HepG2 (cell line): Measurements from ENCODE around the gene ATL2. TPM values are rescaled to one million over a fixed set of nuclear protein-coding genes. Genes with fewer than 3 reads are reported as not detected.

Experiments
- ATAC-seq: fragments of 200-7000 bp; cut with Tn5 transposase; 3 replicates; pipeline ENCODE4 v1.9.1; 2020; ENCODE audit warnings: mild to moderate bottlenecking, moderate library complexity
- BruUV-seq: library from RNA; stranded (reverse); fragments of 400-500 nt; replicated peaks from 2 replicates; lab custom pipeline; 2021; lab: Mats Ljungman, UMichigan
- CTCF ChIA-PET: fragments of 300-600 bp; formaldehyde crosslinking; extraction: SDS; loops from one replicate; lab custom pipeline; 2021; ENCODE audit warnings: low total read pairs, inconsistent platforms, low intra/inter-chr PET ratio; lab: Yijun Ruan, JAX
- POLR2A ChIA-PET: fragments of 350-600 bp; sonication (Branson Sonifier 250); formaldehyde crosslinking; loops from one replicate; lab custom pipeline; 2020; ENCODE audit warnings: antibody characterized with exemption, inconsistent platforms; lab: Yijun Ruan, JAX
- DNase-seq: peaks from one replicate; pipeline ENCODE4 v3.0.0-alpha.2; 2015; ENCODE audit warnings: low spot score
- FAIRE-seq: peaks from 3 replicates; lab custom pipeline; 2011; peaks lifted over from hg19 to GRCh38; lab: Jason Lieb, UNC
- H2AFZ ChIP-seq: one replicate; pipeline ENCODE4 v1.6.1; 2011; ENCODE audit warnings: low read length, inconsistent platforms
- H3K27ac ChIP-seq: fragments of 300-600 bp; 3 replicates; pipeline ENCODE4 v1.8.0; 2011; ENCODE audit warnings: mixed run types, mild to moderate bottlenecking, mixed read lengths, low read length, inconsistent platforms; ENCODE audit not compliant: insufficient read depth; ENCODE audit errors: extremely low read length
- H3K27me3 ChIP-seq, 2 experiments: fragments of 200-600 bp in 1 of 2; 2 replicates in 1 of 2; 3 replicates in 1 of 2; pipeline versions ENCODE4 v1.6.0 to v1.8.0; 2011; ENCODE audit warnings: low read length in 2 of 2, mild to moderate bottlenecking in 2 of 2, moderate library complexity in 2 of 2, inconsistent platforms in 1 of 2; ENCODE audit not compliant: insufficient read depth in 2 of 2, control insufficient read depth in 1 of 2
- H3K36me3 ChIP-seq, 2 experiments: fragments of 200-600 bp in 1 of 2; replicated peaks in 1 of 2; 2 replicates in 1 of 2; 3 replicates in 1 of 2; pipeline versions ENCODE4 v1.5.1 to v1.8.0; 2011; ENCODE audit warnings: low read length in 2 of 2, inconsistent platforms in 1 of 2; ENCODE audit not compliant: insufficient read depth in 2 of 2, control insufficient read depth in 1 of 2
- H3K4me1 ChIP-seq: 2 replicates; pipeline ENCODE4 v1.5.1; 2012; ENCODE audit warnings: low read length, inconsistent platforms; ENCODE audit not compliant: insufficient read depth
- H3K4me2 ChIP-seq: 2 replicates; pipeline ENCODE4 v1.6.0; 2011; ENCODE audit warnings: low read depth, low read length, inconsistent platforms
- H3K4me3 ChIP-seq, 3 experiments: fragments of 200-600 bp in 1 of 3; sonication (generic), shearing (Covaris generic) in 1 of 3; replicated peaks in 1 of 3; 2 replicates each; pipeline ENCODE4 v1.5.1; 2011 to 2016; ENCODE audit warnings: low read length in 3 of 3, inconsistent platforms in 2 of 3, low read depth in 2 of 3, mild to moderate bottlenecking in 2 of 3, control low read depth in 1 of 3, mixed read lengths in 1 of 3; ENCODE audit not compliant: insufficient read depth in 1 of 3
- H3K79me2 ChIP-seq: one replicate; pipeline ENCODE4 v1.6.1; 2011; ENCODE audit warnings: low read length, inconsistent platforms; ENCODE audit not compliant: insufficient read depth
- H3K9ac ChIP-seq: 2 replicates; pipeline ENCODE4 v1.6.0; 2011; ENCODE audit warnings: mild to moderate bottlenecking, low read depth, low read length, inconsistent platforms; ENCODE audit not compliant: insufficient read depth
- H3K9me3 ChIP-seq: 2 replicates; pipeline ENCODE4 v1.5.1; 2012; ENCODE audit warnings: mild to moderate bottlenecking, low read length
- H4K20me1 ChIP-seq: 2 replicates; pipeline ENCODE4 v1.6.0; 2011; ENCODE audit warnings: inconsistent platforms, mild to moderate bottlenecking, low read length, moderate library complexity; ENCODE audit not compliant: insufficient read depth
- HIVEP1 ChIP-seq: sonication (generic); formaldehyde crosslinking; IDR thresholded peaks from 2 replicates; pipeline ENCODE4 v1.4.0; 2020; ENCODE audit warnings: mild to moderate bottlenecking, missing genetic modification reagents
- LCORL ChIP-seq, 2 experiments: fragments of 450-650 bp in 1 of 2; sonication (generic) in 1 of 2; formaldehyde crosslinking in 1 of 2; IDR thresholded peaks; 2 replicates each; pipeline versions ENCODE4 v1.5.0 to v1.6.1; 2017 to 2020; ENCODE audit warnings: antibody characterized with exemption in 1 of 2, missing genetic modification reagents in 1 of 2
- MAFF ChIP-seq: IDR thresholded peaks from 2 replicates; pipeline ENCODE4 v1.6.1; 2011; ENCODE audit warnings: low read depth, low read length, improper control_type of control experiment
- PHF8 ChIP-seq: sonication (generic); formaldehyde crosslinking; IDR thresholded peaks from 2 replicates; pipeline ENCODE4 v1.5.0; 2020; ENCODE audit warnings: missing genetic modification reagents
- PPARG ChIP-seq: conservative IDR thresholded peaks from 2 replicates; pipeline ENCODE4 v1.6.1; 2016; ENCODE audit warnings: missing biosample characterization, missing genetic modification reagents
- RARA ChIP-seq: IDR thresholded peaks from 2 replicates; pipeline ENCODE4 v1.6.1; 2016; ENCODE audit warnings: missing genetic modification reagents, missing compliant biosample characterization
- SPEN ChIP-seq: sonication (generic); formaldehyde crosslinking; IDR thresholded peaks from 2 replicates; pipeline ENCODE4 v1.5.1; 2020; ENCODE audit warnings: low read depth, mild to moderate bottlenecking, missing genetic modification reagents
- ZFP62 ChIP-seq: sonication (generic); formaldehyde crosslinking; IDR thresholded peaks from 2 replicates; pipeline ENCODE4 v1.4.0; 2020; ENCODE audit warnings: missing genetic modification reagents
- ZNF30 ChIP-seq: sonication (generic); formaldehyde crosslinking; IDR thresholded peaks from 2 replicates; pipeline ENCODE4 v1.5.0; 2020; ENCODE audit warnings: mild to moderate bottlenecking, missing genetic modification reagents
- ZNF468 ChIP-seq: sonication (generic); formaldehyde crosslinking; IDR thresholded peaks from 2 replicates; pipeline ENCODE4 v1.8.0; 2022; ENCODE audit warnings: mild to moderate bottlenecking, moderate library complexity, missing genetic modification reagents
- ZNF530 ChIP-seq: sonication (generic); formaldehyde crosslinking; IDR thresholded peaks from 2 replicates; pipeline ENCODE4 v1.5.0; 2020; ENCODE audit warnings: low read depth, mild to moderate bottlenecking, missing genetic modification reagents
- ZNF546 ChIP-seq: sonication (generic); formaldehyde crosslinking; conservative IDR thresholded peaks from 2 replicates; pipeline ENCODE4 v1.8.1; 2023; ENCODE audit warnings: mild to moderate bottlenecking, missing genetic modification reagents
- ZNF557 ChIP-seq: sonication (generic); formaldehyde crosslinking; IDR thresholded peaks from 2 replicates; pipeline ENCODE4 v1.4.0; 2020; ENCODE audit warnings: missing genetic modification reagents
- ZNF766 ChIP-seq: sonication (generic); formaldehyde crosslinking; IDR thresholded peaks from 2 replicates; pipeline ENCODE4 v1.5.0; 2020; ENCODE audit warnings: missing genetic modification reagents, borderline replicate concordance
- WGBS: methylation state at CpG from one replicate; pipeline ENCODE4 v1.1.6; 2017; ENCODE audit warnings: low lambda C conversion rate; 5-methylcytosine and 5-hydroxymethylcytosine counted together
- in situ Hi-C: cut with HindIII; loops from 2 replicates; pipeline ENCODE4 v1.10.0; 2017; ENCODE audit warnings: low pct_unique_long_range_greater_than_20kb; ENCODE audit not compliant: extremely low pct_ligation_motif_present
- intact Hi-C: fragments of 100-400 bp; cut with micrococcal nuclease; formaldehyde crosslinking; loops from one replicate; pipeline ENCODE4 v1.10.0; 2022; ENCODE audit not compliant: unreplicated experiment
- polyA plus RNA-seq, 8 experiments: library from polyadenylated mRNA; depleted of rRNA in 3 of 8; stranded (reverse) in 7 of 8; unstranded in 1 of 8; fragments of >200 nt; fragmentation: Illumina TruSeq in 4 of 8; extraction: Trizol in 4 of 8; gene quantifications; 2 replicates each; pipeline versions ENCODE4 v1.2.1 to v1.2.3, GENCODE V29; 2011 to 2016; ENCODE audit warnings: low read depth in 4 of 8, missing spikeins in 1 of 8, mixed read lengths in 1 of 8; ENCODE audit not compliant: insufficient read depth in 1 of 8
- total RNA-seq, 5 experiments: library from RNA; depleted of rRNA; stranded (reverse); fragments of >200 nt; fragmentation: Illumina TruSeq; extraction: Trizol; gene quantifications; 2 replicates each; pipeline ENCODE4 v1.2.3, GENCODE V29; 2016; ENCODE audit warnings: low read depth in 1 of 5
- TF ChIP-seq, protein P1 (sequence below): sonication (generic); formaldehyde crosslinking; IDR thresholded peaks from 2 replicates; pipeline ENCODE4 v1.4.0; 2020; ENCODE audit warnings: missing genetic modification reagents
- TF ChIP-seq, protein P2 (sequence below): sonication (generic); formaldehyde crosslinking; IDR thresholded peaks from 2 replicates; pipeline ENCODE4 v1.4.0; 2020; ENCODE audit warnings: low read depth, missing genetic modification reagents
- TF ChIP-seq, protein P3 (sequence below): sonication (generic); formaldehyde crosslinking; IDR thresholded peaks from 2 replicates; pipeline ENCODE4 v1.5.1; 2020; ENCODE audit warnings: mild to moderate bottlenecking, moderate library complexity, missing genetic modification reagents
- TF ChIP-seq, protein P4 (sequence below): IDR thresholded peaks from 2 replicates; pipeline ENCODE4 v1.6.1; 2016; ENCODE audit warnings: low read depth, borderline replicate concordance

The ATL2 gene
- total and polyA plus RNA-seq, 2 of the 13 experiments (the other 11 are each of a cell fraction or from before 2014, with no cell fraction given): 56.5 to 119 TPM

DNA sequence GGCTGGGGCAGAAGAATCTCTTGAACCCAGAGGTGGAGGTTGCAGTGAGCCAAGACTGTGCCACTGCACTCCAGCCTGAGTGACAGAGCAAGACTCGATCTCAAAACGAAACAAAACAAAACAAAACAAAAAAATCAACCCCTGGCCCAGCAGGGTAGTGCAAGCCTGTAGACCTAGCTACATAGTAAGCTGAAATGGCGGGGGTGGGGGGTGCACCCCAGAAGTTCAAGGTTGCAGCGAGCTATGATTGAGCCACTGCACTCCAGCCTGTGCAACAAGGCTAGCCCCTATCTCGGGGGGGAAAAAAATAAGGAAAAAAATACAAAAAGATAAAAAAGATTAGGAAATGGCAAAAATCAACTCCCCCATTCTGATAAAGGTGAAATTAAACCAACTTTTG lies 6.4 kb downstream of the ATL2 start (continued):
- TF ChIP-seq, protein P1, sequence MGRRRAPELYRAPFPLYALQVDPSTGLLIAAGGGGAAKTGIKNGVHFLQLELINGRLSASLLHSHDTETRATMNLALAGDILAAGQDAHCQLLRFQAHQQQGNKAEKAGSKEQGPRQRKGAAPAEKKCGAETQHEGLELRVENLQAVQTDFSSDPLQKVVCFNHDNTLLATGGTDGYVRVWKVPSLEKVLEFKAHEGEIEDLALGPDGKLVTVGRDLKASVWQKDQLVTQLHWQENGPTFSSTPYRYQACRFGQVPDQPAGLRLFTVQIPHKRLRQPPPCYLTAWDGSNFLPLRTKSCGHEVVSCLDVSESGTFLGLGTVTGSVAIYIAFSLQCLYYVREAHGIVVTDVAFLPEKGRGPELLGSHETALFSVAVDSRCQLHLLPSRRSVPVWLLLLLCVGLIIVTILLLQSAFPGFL (CRISPR knock-in tag): no peak
- TF ChIP-seq LCORL (IDR thresholded peaks at IDR 0.05) (no peak), LCORL (CRISPR knock-in tag; IDR thresholded peaks at IDR 0.05) (no peak), ZNF557 (CRISPR knock-in tag) (no peak), HIVEP1 (CRISPR knock-in tag) (no peak), ZNF530 (CRISPR knock-in tag) (no peak), PHF8 (CRISPR knock-in tag) (no peak)

DNA sequence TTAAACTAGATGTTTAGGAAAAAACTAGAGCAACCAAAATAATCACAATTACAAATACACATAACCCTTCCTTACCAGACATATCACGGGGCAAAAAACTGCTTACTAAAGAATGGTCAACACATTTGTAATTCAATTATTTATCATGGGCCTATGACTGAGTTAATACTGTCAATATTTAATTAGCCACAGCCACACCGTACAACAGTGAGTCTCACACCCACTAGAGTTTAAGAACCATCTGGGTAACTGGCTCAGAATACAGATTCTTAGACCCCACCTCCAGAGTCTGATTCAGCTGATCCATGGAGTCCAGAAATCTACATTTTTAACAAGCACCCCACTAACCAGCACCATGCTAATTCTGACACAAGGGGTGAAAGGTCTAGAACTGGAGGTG lies 14.8 kb downstream of the ATL2 start:
- no peak overlapping the region for H2AFZ ChIP-seq
- no TSS peak for BruUV-seq
- no peaks in the 10 kb centered on the region for H3K9me3 ChIP-seq
- no peak overlapping the region for H3K27ac ChIP-seq
- no peak overlapping the region for H3K4me2 ChIP-seq
- H3K4me1 ChIP-seq: peaks cover 26% of the 10 kb centered on the region
- H3K79me2 ChIP-seq: peaks cover 96% of the 10 kb centered on the region
- intact Hi-C loops: no loop called here
- peaks cover 79% of the 10 kb centered on the region for H4K20me1 ChIP-seq
- no peak overlapping the region for H3K4me3 ChIP-seq
- 56% methylated on average over 2 of the region's 2 CpGs for WGBS
- DNase-seq (no peak), FAIRE-seq (no peak), ATAC-seq (no peak)
- POLR2A ChIA-PET: no interaction called here
- CTCF ChIA-PET: no interaction called here
- no peaks in the 10 kb centered on the region; a peak in 1 of 5 replicates for H3K27me3 ChIP-seq
- peaks cover 1 to 12% of the 10 kb centered on the region in 2 experiments; a peak in 3 of 5 replicates for H3K36me3 ChIP-seq
- in situ Hi-C loops: no loop called here
- no peak overlapping the region for H3K9ac ChIP-seq
- TF ChIP-seq PPARG (no peak), ZFP62 (no peak), MAFF (no peak), SPEN (CRISPR knock-in tag) (no peak), ZNF546 (CRISPR knock-in tag) (no peak), ZNF468 (CRISPR knock-in tag) (no peak), ZNF30 (no peak), RARA (no peak), ZNF766 (CRISPR knock-in tag) (no peak)
- TF ChIP-seq, protein P2, sequence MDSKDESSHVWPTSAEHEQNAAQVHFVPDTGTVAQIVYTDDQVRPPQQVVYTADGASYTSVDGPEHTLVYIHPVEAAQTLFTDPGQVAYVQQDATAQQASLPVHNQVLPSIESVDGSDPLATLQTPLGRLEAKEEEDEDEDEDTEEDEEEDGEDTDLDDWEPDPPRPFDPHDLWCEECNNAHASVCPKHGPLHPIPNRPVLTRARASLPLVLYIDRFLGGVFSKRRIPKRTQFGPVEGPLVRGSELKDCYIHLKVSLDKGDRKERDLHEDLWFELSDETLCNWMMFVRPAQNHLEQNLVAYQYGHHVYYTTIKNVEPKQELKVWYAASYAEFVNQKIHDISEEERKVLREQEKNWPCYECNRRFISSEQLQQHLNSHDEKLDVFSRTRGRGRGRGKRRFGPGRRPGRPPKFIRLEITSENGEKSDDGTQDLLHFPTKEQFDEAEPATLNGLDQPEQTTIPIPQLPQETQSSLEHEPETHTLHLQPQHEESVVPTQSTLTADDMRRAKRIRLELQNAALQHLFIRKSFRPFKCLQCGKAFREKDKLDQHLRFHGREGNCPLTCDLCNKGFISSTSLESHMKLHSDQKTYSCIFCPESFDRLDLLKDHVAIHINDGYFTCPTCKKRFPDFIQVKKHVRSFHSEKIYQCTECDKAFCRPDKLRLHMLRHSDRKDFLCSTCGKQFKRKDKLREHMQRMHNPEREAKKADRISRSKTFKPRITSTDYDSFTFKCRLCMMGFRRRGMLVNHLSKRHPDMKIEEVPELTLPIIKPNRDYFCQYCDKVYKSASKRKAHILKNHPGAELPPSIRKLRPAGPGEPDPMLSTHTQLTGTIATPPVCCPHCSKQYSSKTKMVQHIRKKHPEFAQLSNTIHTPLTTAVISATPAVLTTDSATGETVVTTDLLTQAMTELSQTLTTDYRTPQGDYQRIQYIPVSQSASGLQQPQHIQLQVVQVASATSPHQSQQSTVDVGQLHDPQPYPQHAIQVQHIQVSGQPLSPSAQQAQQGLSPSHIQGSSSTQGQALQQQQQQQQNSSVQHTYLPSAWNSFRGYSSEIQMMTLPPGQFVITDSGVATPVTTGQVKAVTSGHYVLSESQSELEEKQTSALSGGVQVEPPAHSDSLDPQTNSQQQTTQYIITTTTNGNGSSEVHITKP (CRISPR knock-in tag): no peak
- TF ChIP-seq, protein P3, sequence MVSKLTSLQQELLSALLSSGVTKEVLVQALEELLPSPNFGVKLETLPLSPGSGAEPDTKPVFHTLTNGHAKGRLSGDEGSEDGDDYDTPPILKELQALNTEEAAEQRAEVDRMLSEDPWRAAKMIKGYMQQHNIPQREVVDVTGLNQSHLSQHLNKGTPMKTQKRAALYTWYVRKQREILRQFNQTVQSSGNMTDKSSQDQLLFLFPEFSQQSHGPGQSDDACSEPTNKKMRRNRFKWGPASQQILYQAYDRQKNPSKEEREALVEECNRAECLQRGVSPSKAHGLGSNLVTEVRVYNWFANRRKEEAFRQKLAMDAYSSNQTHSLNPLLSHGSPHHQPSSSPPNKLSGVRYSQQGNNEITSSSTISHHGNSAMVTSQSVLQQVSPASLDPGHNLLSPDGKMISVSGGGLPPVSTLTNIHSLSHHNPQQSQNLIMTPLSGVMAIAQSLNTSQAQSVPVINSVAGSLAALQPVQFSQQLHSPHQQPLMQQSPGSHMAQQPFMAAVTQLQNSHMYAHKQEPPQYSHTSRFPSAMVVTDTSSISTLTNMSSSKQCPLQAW (CRISPR knock-in tag): no peak
- TF ChIP-seq, protein P4, sequence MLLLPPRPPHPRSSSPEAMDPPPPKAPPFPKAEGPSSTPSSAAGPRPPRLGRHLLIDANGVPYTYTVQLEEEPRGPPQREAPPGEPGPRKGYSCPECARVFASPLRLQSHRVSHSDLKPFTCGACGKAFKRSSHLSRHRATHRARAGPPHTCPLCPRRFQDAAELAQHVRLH (CRISPR knock-in tag): no peak
